DND-41 (cell line): ENCODE measurements around the gene ZNF593.

Source experiments
- ATAC-seq: fragments of 200-7000 bp; cut with Tn5 transposase; 3 replicates; pipeline ENCODE4 v1.9.1; 2021; ENCODE audit warnings: low read depth; ENCODE audit not compliant: insufficient read depth
- DNase-seq: peaks from one replicate; pipeline ENCODE4 v3.0.0-alpha.2; 2020
- H2AFZ ChIP-seq: 2 replicates; pipeline ENCODE4 v1.6.0; 2012; ENCODE audit warnings: low read depth, low read length
- H3K27ac ChIP-seq: 2 replicates; pipeline ENCODE4 v1.5.1; 2012; ENCODE audit warnings: low read length, inconsistent platforms
- H3K27me3 ChIP-seq: fragments of 200-600 bp; sonication (generic); 2 replicates; pipeline ENCODE4 v1.6.0; 2012; ENCODE audit warnings: low read length, mild to moderate bottlenecking, inconsistent platforms; ENCODE audit not compliant: insufficient read depth, poor library complexity
- H3K36me3 ChIP-seq: 2 replicates; pipeline ENCODE4 v1.5.1; 2012; ENCODE audit warnings: low read length, inconsistent platforms; ENCODE audit not compliant: insufficient read depth
- H3K4me1 ChIP-seq: 2 replicates; pipeline ENCODE4 v1.5.1; 2012; ENCODE audit warnings: mild to moderate bottlenecking, low read length; ENCODE audit not compliant: insufficient read depth
- H3K4me2 ChIP-seq: 2 replicates; pipeline ENCODE4 v1.6.0; 2012; ENCODE audit warnings: mild to moderate bottlenecking, moderate library complexity, low read length, inconsistent platforms; ENCODE audit not compliant: insufficient read depth
- H3K4me3 ChIP-seq, 2 experiments: fragments of 200-600 bp in 1 of 2; shearing (Covaris generic) in 1 of 2; 2 replicates each; pipeline ENCODE4 v1.5.1; 2012 to 2016; ENCODE audit warnings: inconsistent platforms in 2 of 2, low read length in 2 of 2, mild to moderate bottlenecking in 2 of 2, low read depth in 1 of 2, moderate library complexity in 1 of 2
- H3K79me2 ChIP-seq: 2 replicates; pipeline ENCODE4 v1.6.0; 2012; ENCODE audit warnings: low read length, inconsistent platforms; ENCODE audit not compliant: insufficient read depth
- H3K9ac ChIP-seq: 2 replicates; pipeline ENCODE4 v1.6.0; 2012; ENCODE audit warnings: low read depth, mild to moderate bottlenecking, inconsistent platforms, low read length, moderate library complexity
- H3K9me3 ChIP-seq: 2 replicates; pipeline ENCODE4 v1.5.1; 2012; ENCODE audit warnings: low read length, moderate library complexity, mild to moderate bottlenecking, inconsistent platforms; ENCODE audit not compliant: insufficient read depth, severe bottlenecking
- H4K20me1 ChIP-seq: 2 replicates; pipeline ENCODE4 v1.6.0; 2012; ENCODE audit warnings: low read length; ENCODE audit not compliant: insufficient read depth
- CTCF ChIP-seq: IDR thresholded peaks from 2 replicates; pipeline ENCODE4 v1.5.1; 2012; ENCODE audit warnings: borderline replicate concordance, low read length, moderate library complexity, mild to moderate bottlenecking; ENCODE audit not compliant: poor library complexity, severe bottlenecking; ENCODE audit errors: extremely low read depth
- EZH2 ChIP-seq: IDR thresholded peaks from 3 replicates; pipeline ENCODE4 v1.6.1; 2012; ENCODE audit warnings: borderline replicate concordance, low read depth, mild to moderate bottlenecking, moderate library complexity, low read length, inconsistent platforms; ENCODE audit not compliant: severe bottlenecking

Gene ZNF593

GRCh38 chr1:26171084-26172072 lies 1.7 kb downstream of the ZNF593 start, which contains the start of gene ZNF593OS:
ZNF593OS (minus strand) TSS chr1:26171832; CDS start chr1:26171661, 171 bp downstream.
- H3K4me1 ChIP-seq = peaks cover 23% of the 10 kb centered on the region
- peaks cover 3% of the 10 kb centered on the region for H3K27me3 ChIP-seq
- no peak for DNase-seq
- H4K20me1 ChIP-seq = no peaks in the 10 kb centered on the region
- peak within 1 kb of the TSS; percentile 83 for H3K9ac ChIP-seq
- peak within 1 kb of the TSS; percentile 45; the same call in 1 of the 2 replicates for H3K27ac ChIP-seq
- peak within 1 kb of the TSS in 1 of 2 experiments; percentile 84; a peak in 2 of 4 replicates for H3K4me3 ChIP-seq
- peaks cover 3% of the 10 kb centered on the region; the same call in 1 of the 2 replicates for H3K79me2 ChIP-seq
- no peak for ATAC-seq
- TF ChIP-seq EZH2 = no peak
- no peak for TF ChIP-seq CTCF
- H3K4me2 ChIP-seq = peak within 1 kb of the TSS; percentile 81
- H2AFZ ChIP-seq = no peak within 1 kb of the TSS
- H3K9me3 ChIP-seq = no peaks in the 10 kb centered on the region
- H3K36me3 ChIP-seq = peaks cover 5% of the 10 kb centered on the region

DNA sequence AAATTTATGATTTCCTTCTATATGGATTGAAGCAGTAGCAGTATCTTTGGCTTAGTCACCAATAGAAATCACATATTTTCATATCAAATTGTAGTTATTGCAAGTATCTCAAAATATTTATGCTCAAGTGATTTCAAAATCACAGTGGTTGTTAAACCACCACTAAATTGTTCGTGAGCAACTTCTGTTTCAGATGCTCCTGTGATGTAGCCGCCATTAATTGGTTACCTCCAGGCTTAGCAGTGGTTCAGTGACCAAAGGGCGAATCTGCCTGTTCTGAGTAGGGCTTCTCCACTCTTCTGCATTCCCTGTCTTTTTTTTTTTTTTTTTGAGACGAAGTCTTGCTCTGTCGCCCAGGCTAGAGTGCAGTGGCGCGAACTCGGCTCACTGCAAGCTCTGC lies 5.6 kb downstream of the ZNF593 start:
- H3K27me3 ChIP-seq = no peaks in the 10 kb centered on the region
- H3K4me2 ChIP-seq = no peak overlapping the region
- no peak overlapping the region for H3K27ac ChIP-seq
- H3K4me1 ChIP-seq = peaks cover 12% of the 10 kb centered on the region
- no peaks in the 10 kb centered on the region for H3K9me3 ChIP-seq
- H2AFZ ChIP-seq = no peak overlapping the region
- no peak for DNase-seq
- ATAC-seq = no peak
- peaks cover 2% of the 10 kb centered on the region; the same call in 1 of the 2 replicates for H3K79me2 ChIP-seq
- H3K4me3 ChIP-seq = no peak overlapping the region
- TF ChIP-seq EZH2 (no peak), CTCF (no peak)
- H4K20me1 ChIP-seq = no peaks in the 10 kb centered on the region
- no peak overlapping the region for H3K9ac ChIP-seq
- peaks cover 5% of the 10 kb centered on the region for H3K36me3 ChIP-seq

GRCh38 chr1:26177182-26177684 lies 7.5 kb downstream of the ZNF593 start, which contains the start of gene CNKSR1:
CNKSR1 (plus strand) TSS chr1:26177491; CDS start chr1:26177548, 57 bp downstream.
- no peaks in the 10 kb centered on the region for H4K20me1 ChIP-seq
- no peak within 1 kb of the TSS for H3K4me3 ChIP-seq
- H3K4me2 ChIP-seq = no peak within 1 kb of the TSS
- ATAC-seq (no peak), DNase-seq (no peak)
- no peaks in the 10 kb centered on the region for H3K36me3 ChIP-seq
- H3K9me3 ChIP-seq = no peaks in the 10 kb centered on the region
- H3K79me2 ChIP-seq = no peaks in the 10 kb centered on the region
- H3K9ac ChIP-seq = no peak within 1 kb of the TSS
- no peak within 1 kb of the TSS for H3K27ac ChIP-seq
- H2AFZ ChIP-seq = no peak within 1 kb of the TSS
- H3K27me3 ChIP-seq = no peaks in the 10 kb centered on the region
- H3K4me1 ChIP-seq = no peaks in the 10 kb centered on the region
- no peak for TF ChIP-seq EZH2

GRCh38 chr1:26180010-26180506 lies 10.3 kb downstream of the ZNF593 start:
- Histone ChIP-seq H3K4me1 (no peaks in the 10 kb centered on the region), H4K20me1 (no peaks in the 10 kb centered on the region; the same call in 1 of the 2 replicates), H3K27me3 (no peaks in the 10 kb centered on the region), H2AFZ (no peak overlapping the region), H3K4me3 (no peak overlapping the region), H3K27ac (no peak overlapping the region), H3K36me3 (no peaks in the 10 kb centered on the region), H3K9ac (no peak overlapping the region), H3K4me2 (no peak overlapping the region), H3K9me3 (no peaks in the 10 kb centered on the region), H3K79me2 (no peaks in the 10 kb centered on the region)
- no peak for ATAC-seq
- no peak for DNase-seq
- TF ChIP-seq CTCF (no peak), EZH2 (no peak)
